22Rv1 (cell line): ENCODE measurements around the gene CATSPERB.

Experiments used
- H3K27ac ChIP-seq: fragments of 450-650 bp; 2 replicates; pipeline ENCODE4 v1.5.1; 2017
- ZFX ChIP-seq: fragments of 450-650 bp; IDR thresholded peaks from 2 replicates; pipeline ENCODE4 v1.6.1; 2017; ENCODE audit warnings: antibody characterized with exemption, borderline replicate concordance
- TF ChIP-seq, protein P1 (sequence below): fragments of 450-650 bp; IDR thresholded peaks from 2 replicates; pipeline ENCODE4 v1.5.1; 2017; ENCODE audit warnings: mild to moderate bottlenecking

CATSPERB gene

DNA sequence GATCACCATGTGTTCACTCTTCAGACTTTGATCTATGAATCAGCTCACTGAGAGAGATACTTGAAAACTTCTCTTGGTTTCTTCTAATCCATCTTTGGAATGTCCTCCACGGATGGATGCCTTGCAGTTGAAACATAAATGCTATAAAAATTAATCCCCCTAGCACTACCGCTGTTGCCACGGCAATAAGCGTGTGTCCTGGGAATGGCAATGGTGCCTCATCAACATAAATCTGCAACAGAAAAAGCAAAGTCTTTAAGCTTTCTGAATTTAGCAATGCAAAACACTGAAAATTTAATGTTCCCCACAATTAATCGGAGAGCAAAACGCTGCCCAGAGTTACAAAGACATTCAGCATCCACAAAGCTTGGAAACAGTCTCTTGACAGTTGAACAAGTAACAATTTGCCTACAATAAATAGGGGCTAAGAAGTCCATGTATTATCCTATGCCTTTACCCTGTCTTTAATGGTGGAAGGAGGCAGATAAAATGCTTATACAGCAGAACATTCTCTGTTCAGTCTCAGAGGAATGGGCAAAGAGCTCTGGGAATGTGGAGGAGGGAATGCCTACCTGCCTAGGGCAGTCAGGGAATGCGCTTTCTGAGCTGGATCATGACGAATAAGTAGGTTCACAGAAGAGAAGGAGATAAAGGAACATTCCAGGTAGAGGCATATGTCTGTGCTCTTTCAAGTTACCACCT, 150.9 kb downstream of the CATSPERB start:
- TF ChIP-seq, protein P1, sequence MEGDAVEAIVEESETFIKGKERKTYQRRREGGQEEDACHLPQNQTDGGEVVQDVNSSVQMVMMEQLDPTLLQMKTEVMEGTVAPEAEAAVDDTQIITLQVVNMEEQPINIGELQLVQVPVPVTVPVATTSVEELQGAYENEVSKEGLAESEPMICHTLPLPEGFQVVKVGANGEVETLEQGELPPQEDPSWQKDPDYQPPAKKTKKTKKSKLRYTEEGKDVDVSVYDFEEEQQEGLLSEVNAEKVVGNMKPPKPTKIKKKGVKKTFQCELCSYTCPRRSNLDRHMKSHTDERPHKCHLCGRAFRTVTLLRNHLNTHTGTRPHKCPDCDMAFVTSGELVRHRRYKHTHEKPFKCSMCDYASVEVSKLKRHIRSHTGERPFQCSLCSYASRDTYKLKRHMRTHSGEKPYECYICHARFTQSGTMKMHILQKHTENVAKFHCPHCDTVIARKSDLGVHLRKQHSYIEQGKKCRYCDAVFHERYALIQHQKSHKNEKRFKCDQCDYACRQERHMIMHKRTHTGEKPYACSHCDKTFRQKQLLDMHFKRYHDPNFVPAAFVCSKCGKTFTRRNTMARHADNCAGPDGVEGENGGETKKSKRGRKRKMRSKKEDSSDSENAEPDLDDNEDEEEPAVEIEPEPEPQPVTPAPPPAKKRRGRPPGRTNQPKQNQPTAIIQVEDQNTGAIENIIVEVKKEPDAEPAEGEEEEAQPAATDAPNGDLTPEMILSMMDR, result no peak
- H3K27ac ChIP-seq, result no peak overlapping the region

DNA sequence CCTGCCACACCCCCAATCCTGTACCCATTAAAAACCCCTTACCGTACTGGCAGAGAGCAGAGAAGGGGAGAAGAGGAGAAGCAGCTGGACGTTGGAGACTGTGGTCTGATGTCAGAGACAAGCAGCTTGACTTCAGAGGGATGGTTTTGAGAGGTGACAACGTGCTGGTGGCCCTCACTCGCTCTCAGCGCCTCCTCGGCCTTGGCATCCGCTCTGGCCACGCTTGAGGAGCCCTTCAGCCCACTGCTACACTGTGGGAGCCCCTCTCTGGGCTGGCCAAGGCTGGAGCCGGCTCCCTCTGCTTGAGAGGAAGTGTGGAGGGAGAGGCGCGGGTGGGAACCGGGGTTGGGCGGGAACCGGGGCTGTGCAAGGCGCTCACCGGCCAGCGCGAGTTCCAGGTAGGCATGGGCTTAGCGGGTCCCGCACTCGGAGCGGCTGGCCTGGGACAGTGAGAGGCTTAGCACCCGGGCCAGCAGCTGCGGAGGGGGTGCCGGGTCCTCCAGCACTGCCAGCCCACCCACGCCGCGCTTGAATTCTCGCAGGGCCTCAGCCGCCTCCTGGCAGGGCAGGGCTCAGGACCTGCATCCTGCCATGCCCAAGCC, 154.2 kb downstream of the CATSPERB start:
- TF ChIP-seq, protein P1, result no peak
- TF ChIP-seq ZFX, result no peak
- H3K27ac ChIP-seq, result no peak overlapping the region

DNA sequence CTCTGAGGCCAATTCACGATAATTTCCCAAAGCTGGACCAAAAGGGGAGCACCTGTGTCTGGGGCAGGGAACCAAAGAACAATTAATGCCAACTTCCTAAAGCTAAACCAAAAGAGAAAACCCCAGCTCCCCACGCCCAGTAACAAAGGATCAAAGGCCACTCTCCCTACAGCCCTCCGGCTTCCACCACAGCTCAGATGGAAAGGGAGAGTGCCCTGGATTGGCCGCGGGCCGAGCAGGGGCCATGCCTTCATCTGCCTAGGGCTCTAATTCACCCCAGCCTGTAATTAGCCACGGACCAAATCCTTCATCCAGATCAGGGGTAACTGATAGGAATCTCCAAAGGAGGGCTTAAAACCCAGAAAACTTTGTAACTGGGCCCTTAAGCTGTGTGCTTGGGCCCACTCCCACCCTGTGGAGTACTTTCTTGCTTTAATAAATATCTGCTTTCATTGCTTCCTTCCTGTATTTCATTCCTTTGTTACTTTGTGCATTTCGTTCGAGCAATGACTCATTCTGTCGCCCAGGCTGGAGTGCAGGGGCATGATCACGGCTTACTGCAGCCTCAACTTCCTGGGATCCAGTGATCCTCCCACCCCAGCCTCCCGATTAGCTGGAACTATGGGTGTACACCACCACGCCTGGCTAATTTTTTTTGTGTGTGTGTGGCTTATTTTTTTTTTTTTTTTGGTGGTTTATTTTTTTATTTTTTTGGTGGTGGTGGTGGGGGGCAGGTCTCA, 156.2 kb downstream of the CATSPERB start:
- no peak for TF ChIP-seq ZFX
- TF ChIP-seq, protein P1, result no peak
- no peak overlapping the region for H3K27ac ChIP-seq

DNA sequence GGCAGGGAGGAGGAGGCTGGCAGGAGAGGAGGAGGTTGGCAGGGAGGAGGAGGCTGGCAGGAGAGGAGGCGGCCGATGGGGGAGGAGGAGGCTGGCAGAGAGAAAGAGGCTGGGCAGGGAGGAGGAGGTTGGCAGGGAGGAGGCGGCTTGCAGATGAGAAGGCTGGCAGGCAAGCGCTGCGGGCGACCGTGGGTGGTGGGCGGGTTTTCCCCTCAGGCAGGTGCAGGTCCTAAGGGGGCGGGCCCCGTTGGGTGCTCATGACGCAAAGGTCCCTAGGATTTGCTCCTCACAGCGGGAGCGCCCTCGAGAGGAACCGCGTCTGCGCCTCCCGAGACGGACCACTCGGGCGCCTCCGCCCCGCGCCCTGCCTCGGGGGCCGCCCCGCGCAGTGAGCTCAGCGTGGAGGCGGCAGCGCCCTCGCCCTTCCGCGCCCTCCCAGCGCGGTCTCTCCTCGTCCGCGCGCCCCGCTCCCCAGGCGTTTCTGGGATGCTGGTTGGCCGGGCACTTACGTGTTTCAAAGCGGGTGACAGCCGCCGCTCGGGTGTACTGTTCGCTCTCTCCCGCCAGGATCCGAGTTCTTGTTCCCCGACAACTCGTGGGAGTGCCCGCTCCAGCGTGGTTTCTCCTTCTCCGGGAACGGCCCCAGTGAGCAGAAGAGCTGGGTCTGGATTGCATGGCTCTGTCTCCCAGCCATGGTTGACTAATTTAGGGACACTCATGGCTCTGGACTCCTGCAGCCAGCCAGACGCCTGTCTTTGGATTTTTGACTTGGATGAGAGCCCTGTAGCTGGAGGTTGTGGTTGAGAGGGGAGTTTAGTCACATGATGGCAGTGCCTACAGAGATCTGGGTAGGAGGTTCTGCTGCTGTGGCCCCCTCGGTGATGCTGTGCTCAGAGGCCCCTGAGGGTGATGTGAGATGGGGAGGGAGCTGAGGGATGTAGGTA, 157.7 kb downstream of the CATSPERB start:
- H3K27ac ChIP-seq, result peak overlapping the region; percentile 53

DNA sequence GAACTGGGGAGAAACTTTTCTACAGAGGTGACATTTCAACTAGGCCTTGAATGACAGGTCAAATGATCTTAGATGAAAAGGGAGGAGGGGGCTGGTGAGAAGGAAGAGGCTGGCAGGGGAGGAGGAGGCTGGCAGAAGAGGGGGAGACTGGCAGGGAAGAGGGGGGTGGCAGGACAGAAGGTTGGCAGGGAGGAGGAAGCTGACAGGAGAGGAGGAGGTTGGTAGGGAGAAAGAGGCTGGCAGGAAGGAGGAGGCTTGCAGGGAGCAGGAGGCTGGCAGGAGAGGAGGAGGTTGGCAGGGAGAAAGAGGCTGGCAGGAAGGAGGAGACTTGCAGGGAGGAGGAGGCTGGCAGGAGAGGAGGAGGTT, 158.4 kb downstream of the CATSPERB start:
- TF ChIP-seq, protein P1, result no peak
- no peak for TF ChIP-seq ZFX
- no peak overlapping the region; the same call in 1 of the 2 replicates for H3K27ac ChIP-seq

More for the DNA sequence above, 157.7 kb downstream of the CATSPERB start:
- TF ChIP-seq, protein P1, result peak; percentile 19; the same call in 1 of the 2 replicates
- TF ChIP-seq ZFX, result no peak

DNA sequence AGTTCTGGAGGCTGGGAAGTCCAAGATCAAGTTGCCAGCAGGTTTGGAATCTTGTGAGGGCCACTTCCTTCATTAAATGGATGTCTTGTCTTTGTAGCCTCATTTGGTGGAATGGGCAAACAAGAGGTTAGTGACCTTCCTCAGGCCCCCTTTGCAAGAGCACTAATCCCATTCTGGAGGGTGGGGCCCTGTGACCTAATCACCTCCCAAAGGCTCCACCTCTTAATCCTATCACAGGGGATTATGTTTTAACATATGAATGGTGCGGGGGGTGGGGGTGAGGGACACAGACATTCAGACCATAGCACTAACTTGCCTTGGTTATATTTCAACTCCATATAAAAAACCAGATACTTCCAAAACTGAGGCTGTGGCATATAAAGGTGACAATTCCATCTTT, 161.9 kb downstream of the CATSPERB start:
- TF ChIP-seq, protein P1, result no peak
- TF ChIP-seq ZFX, result no peak
- H3K27ac ChIP-seq, result no peak overlapping the region
